KMS-11 (cell line): ENCODE measurements around the gene RNF44.

Experiments used
- H2AFZ ChIP-seq: fragments of 200-600 bp; sonication (generic); 2 replicates; pipeline ENCODE4 v1.6.1; 2016; ENCODE audit warnings: antibody characterized with exemption, mixed run types, low read depth
- H3K27ac ChIP-seq: fragments of 200-600 bp; sonication (generic); 2 replicates; pipeline ENCODE4 v1.6.1; 2016; ENCODE audit warnings: mild to moderate bottlenecking, mixed run types
- H3K27me3 ChIP-seq: fragments of 200-600 bp; sonication (generic); 2 replicates; pipeline ENCODE4 v1.6.1; 2017; ENCODE audit warnings: mild to moderate bottlenecking, low read depth, mixed run types, moderate library complexity; ENCODE audit not compliant: insufficient read depth
- H3K36me3 ChIP-seq: fragments of 200-600 bp; sonication (generic); 2 replicates; pipeline ENCODE4 v1.6.1; 2017; ENCODE audit warnings: mild to moderate bottlenecking, mixed run types; ENCODE audit not compliant: insufficient read depth
- H3K4me1 ChIP-seq: fragments of 200-600 bp; sonication (generic); 2 replicates; pipeline ENCODE4 v1.6.1; 2016; ENCODE audit warnings: mild to moderate bottlenecking, low read depth, mixed run types; ENCODE audit not compliant: poor library complexity, severe bottlenecking
- H3K4me2 ChIP-seq: fragments of 200-600 bp; sonication (generic); 2 replicates; pipeline ENCODE4 v1.7.0; 2016; ENCODE audit warnings: mild to moderate bottlenecking, mixed run types
- H3K4me3 ChIP-seq: fragments of 200-600 bp; sonication (generic); IDR thresholded peaks from 2 replicates; pipeline ENCODE4 v1.6.1; 2017; ENCODE audit warnings: low read depth, low read length, mixed read lengths; ENCODE audit not compliant: insufficient read depth
- H3K79me2 ChIP-seq: fragments of 200-600 bp; sonication (generic); 2 replicates; pipeline ENCODE4 v1.6.1; 2016; ENCODE audit warnings: low read depth, mixed run types; ENCODE audit not compliant: insufficient read depth
- H3K9ac ChIP-seq: fragments of 200-600 bp; sonication (generic); 2 replicates; pipeline ENCODE4 v1.6.1; 2016; ENCODE audit warnings: mild to moderate bottlenecking, mixed run types
- H4K20me1 ChIP-seq: fragments of 200-600 bp; sonication (generic); 2 replicates; pipeline ENCODE4 v1.6.1; 2016; ENCODE audit warnings: mild to moderate bottlenecking, mixed run types; ENCODE audit not compliant: insufficient read depth
- CTCF ChIP-seq: fragments of 200-600 bp; sonication (generic); conservative IDR thresholded peaks from 2 replicates; pipeline ENCODE4 v1.6.1; 2017; ENCODE audit warnings: low read depth, mild to moderate bottlenecking, antibody characterized with exemption, low read length, moderate library complexity, mixed read lengths

The RNF44 gene

DNA sequence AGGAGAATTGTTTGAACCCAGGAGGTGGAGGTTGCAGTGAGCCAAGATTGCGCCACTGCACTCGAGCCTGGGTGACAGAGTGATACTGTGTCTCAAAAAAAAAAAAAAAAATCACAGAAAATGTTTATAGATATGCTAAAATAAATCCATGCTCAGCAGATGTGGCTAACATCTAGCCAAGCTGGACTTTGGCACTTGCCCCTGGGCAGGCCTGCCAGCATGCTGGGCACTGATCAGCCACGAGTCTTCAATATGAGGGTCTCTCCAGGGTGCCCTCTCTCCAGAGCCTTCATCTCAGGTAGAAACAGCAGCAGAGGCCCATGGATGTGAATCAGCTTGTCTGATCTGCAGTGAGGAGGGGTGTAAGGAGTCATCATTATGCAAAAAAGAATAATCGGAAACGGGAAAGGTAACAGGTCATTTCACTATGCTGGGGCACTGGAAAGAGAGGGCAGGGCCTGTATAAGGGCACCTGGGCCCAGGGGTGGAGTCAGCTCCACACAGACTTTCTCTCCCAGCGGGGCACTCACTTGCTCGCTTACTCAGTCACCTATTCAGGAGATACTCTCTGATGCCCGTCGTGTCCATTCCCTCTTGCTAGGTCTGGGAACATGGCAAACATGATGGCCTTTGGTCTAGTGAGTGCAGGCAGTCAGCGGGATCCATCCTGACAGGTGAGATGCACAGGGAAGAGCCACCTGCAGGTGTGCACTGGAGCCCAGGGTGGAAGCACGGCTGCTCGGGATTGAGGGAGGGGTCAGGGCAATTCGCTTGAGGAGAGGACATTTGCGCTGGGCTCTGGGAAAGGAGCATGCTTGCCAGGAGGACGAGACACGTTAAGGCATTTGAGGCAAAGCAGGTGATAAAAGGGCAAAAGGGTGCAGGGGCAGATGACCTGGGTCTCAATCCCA lies 17.1 kb downstream of the RNF44 start:
- H4K20me1 ChIP-seq = no peaks in the 10 kb centered on the region
- no peak overlapping the region for H3K27ac ChIP-seq
- no peaks in the 10 kb centered on the region for H3K79me2 ChIP-seq
- no peak overlapping the region for H3K4me2 ChIP-seq
- H3K4me3 ChIP-seq = no peak overlapping the region
- no peak for TF ChIP-seq CTCF
- H3K9ac ChIP-seq = no peak overlapping the region
- no peaks in the 10 kb centered on the region for H3K36me3 ChIP-seq
- no peaks in the 10 kb centered on the region for H3K4me1 ChIP-seq
- no peak overlapping the region for H2AFZ ChIP-seq
- H3K27me3 ChIP-seq = no peaks in the 10 kb centered on the region

DNA sequence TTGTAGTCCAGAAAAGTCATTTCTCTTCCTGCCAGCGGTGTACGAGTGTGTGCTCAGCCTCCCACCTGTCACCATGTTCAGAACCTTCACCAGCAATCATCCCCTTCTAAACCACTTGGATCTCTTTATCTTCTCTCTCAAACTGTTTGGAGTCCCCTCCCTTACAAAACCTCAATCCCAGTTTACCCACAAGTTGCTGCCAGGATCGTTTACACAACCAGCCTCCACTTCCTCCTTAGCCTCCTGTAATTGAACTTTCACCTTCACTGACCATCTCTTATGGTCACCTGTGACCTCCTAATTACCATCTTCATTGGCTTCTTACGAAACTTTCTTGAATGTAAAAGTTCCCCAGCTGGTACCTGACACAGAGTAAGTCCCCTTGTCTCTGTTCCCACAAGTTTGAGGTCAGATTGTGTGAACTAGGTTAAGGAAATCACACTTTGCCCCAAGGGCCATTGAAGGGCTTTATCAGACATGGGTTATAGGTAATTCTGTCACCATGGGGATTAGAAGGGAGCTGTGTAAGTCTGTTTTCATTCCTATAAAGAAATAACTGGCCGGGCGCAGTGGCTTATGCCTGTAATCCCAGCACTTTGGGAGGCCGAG lies 20.0 kb downstream of the RNF44 start:
- Histone ChIP-seq H3K4me2 (no peak overlapping the region), H3K4me3 (no peak overlapping the region), H2AFZ (no peak overlapping the region), H3K27me3 (no peaks in the 10 kb centered on the region), H3K4me1 (no peaks in the 10 kb centered on the region), H3K27ac (no peak overlapping the region), H4K20me1 (no peaks in the 10 kb centered on the region), H3K79me2 (no peaks in the 10 kb centered on the region), H3K36me3 (no peaks in the 10 kb centered on the region), H3K9ac (no peak overlapping the region)
- no peak for TF ChIP-seq CTCF

DNA sequence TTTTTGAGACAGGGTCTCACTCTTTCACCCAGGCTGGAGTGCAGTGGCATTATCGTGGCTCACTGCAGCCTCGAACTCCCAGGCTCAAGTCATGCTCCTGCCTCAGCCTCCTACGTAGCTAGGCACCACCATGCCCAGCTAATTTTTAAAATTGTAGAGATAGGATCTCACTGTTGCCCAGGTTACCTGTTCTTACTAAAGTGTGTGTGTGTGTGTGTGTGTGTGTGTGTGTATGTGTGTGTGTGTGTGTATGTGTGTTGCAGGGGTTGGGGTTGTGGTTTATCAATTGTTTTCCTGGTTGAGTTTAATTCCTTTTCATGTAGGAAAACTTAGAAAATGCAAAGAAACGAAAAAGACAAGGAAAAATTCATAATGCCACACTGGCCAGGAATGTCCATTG lies 21.8 kb downstream of the RNF44 start:
- no peak overlapping the region for H2AFZ ChIP-seq
- no peaks in the 10 kb centered on the region for H4K20me1 ChIP-seq
- no peak overlapping the region for H3K4me2 ChIP-seq
- no peak overlapping the region for H3K4me3 ChIP-seq
- H3K27me3 ChIP-seq = no peaks in the 10 kb centered on the region
- H3K9ac ChIP-seq = no peak overlapping the region
- no peaks in the 10 kb centered on the region for H3K36me3 ChIP-seq
- H3K4me1 ChIP-seq = no peaks in the 10 kb centered on the region
- TF ChIP-seq CTCF = no peak
- no peak overlapping the region for H3K27ac ChIP-seq
- no peaks in the 10 kb centered on the region for H3K79me2 ChIP-seq

DNA sequence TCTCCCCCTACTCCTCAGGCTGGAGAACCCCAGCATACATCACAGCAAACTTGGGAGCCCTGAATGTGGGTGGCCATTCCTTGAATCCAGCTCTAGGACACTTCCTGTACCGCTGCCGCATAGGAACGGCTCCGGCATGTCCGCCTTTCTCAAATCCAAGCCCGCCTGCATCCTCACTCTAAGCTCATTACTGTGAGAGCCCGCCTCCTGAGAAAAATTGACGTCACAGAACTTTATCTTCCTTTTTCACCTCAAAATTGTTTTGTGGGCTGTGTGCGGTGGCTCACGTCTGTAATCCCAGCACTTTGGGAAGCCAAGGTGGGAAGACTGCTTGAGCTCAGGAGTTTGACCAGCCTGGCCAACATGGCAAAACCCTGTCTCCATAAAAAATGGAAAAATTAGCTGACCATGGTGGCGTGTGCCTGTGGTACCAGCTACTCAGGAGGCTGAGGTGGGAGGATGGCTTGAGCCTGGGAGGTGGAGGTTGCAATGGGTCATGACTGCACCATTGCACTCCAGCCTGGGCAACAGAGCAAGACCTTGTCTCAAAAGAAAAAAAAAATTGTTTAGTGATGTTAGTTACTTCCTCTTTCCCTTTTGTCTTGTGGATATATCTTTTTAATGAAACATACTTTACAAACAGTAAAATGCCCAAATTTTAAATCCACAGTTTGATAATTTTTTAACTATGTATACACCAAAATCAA lies 22.8 kb downstream of the RNF44 start:
- no peak overlapping the region for H3K4me2 ChIP-seq

More for the DNA sequence above, 22.8 kb downstream of the RNF44 start:
- Histone ChIP-seq H3K79me2 (no peaks in the 10 kb centered on the region), H3K27ac (no peak overlapping the region), H4K20me1 (no peaks in the 10 kb centered on the region), H3K4me3 (no peak overlapping the region), H3K9ac (no peak overlapping the region), H3K4me1 (no peaks in the 10 kb centered on the region), H3K36me3 (no peaks in the 10 kb centered on the region), H3K27me3 (no peaks in the 10 kb centered on the region), H2AFZ (no peak overlapping the region)
- no peak for TF ChIP-seq CTCF
